OCI-LY7 (cell line): Measurements from ENCODE around the gene AATF.

Experiments
- EZH2phosphoT487 ChIP-seq: fragments of 200-600 bp; sonication (generic); IDR thresholded peaks from 2 replicates; pipeline ENCODE4 v1.6.1; 2018; ENCODE audit warnings: low read depth, borderline replicate concordance, mild to moderate bottlenecking, mixed run types, antibody characterized with exemption, low read length, moderate library complexity, mixed read lengths
- TF ChIP-seq, protein P1 (sequence below): fragments of 200-600 bp; sonication (generic); conservative IDR thresholded peaks from 2 replicates; pipeline ENCODE4 v1.5.1; 2014; ENCODE audit warnings: mild to moderate bottlenecking, antibody characterized with exemption, low read length, moderate library complexity, mixed read lengths

- TF ChIP-seq, protein P1, sequence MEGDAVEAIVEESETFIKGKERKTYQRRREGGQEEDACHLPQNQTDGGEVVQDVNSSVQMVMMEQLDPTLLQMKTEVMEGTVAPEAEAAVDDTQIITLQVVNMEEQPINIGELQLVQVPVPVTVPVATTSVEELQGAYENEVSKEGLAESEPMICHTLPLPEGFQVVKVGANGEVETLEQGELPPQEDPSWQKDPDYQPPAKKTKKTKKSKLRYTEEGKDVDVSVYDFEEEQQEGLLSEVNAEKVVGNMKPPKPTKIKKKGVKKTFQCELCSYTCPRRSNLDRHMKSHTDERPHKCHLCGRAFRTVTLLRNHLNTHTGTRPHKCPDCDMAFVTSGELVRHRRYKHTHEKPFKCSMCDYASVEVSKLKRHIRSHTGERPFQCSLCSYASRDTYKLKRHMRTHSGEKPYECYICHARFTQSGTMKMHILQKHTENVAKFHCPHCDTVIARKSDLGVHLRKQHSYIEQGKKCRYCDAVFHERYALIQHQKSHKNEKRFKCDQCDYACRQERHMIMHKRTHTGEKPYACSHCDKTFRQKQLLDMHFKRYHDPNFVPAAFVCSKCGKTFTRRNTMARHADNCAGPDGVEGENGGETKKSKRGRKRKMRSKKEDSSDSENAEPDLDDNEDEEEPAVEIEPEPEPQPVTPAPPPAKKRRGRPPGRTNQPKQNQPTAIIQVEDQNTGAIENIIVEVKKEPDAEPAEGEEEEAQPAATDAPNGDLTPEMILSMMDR, result no peak
- TF ChIP-seq EZH2phosphoT487, result no peak
Observed at GRCh38 chr17:36936455-36937000, 12.2 kb upstream of the AATF start.
